DMS 273 (cell line): ENCODE results near the gene HMGN1.

Experiments used
- DNase-seq: peaks from one replicate; lab custom pipeline; 2025; ENCODE audit not compliant: unreplicated experiment; lab: John Stamatoyannopoulos, UW

HMGN1 gene

GRCh38 chr21:39334611-39335010, 14.3 kb downstream of the HMGN1 start:
- no peak for DNase-seq

DNA sequence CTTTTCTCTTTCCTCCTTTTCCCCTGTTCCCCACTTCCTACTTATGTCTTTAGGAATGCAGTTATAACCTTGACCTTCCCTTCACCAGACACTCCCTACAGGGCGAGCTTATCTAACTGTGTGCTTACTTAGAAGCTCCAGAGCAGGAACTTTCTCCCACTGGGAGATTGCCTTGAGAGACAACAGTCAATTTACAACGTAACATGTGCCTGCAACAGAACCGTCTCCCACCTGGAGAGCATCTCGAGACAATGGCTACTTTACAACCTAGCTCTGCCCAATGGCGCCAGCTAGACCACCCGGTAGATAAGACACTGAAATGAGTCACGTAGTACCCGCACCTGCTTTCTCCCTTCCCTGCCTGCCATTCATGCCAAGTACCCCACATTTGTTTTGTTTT, 16.7 kb downstream of the HMGN1 start:
- no peak for DNase-seq

GRCh38 chr21:39330001-39330400, 18.9 kb downstream of the HMGN1 start:
- no peak for DNase-seq

DNA sequence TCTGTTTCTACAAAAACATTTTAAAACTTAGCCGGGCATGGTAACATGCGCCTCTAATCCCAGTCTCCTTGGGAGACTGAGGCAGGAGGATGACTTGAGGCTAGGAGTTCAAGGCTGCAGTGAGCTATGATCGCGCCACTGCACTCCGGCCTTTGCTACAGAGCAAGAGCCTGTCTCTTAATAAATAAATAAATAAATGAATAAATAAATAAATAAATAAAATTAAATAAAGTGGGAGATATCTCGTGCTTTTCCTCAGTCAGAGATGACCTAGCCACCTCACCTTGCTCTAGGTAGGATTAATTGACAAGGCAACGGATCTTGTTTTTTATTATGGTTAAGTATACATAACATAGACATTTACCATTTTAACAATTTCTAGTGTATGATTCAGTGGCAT, 21.2 kb downstream of the HMGN1 start:
- no peak for DNase-seq

DNA sequence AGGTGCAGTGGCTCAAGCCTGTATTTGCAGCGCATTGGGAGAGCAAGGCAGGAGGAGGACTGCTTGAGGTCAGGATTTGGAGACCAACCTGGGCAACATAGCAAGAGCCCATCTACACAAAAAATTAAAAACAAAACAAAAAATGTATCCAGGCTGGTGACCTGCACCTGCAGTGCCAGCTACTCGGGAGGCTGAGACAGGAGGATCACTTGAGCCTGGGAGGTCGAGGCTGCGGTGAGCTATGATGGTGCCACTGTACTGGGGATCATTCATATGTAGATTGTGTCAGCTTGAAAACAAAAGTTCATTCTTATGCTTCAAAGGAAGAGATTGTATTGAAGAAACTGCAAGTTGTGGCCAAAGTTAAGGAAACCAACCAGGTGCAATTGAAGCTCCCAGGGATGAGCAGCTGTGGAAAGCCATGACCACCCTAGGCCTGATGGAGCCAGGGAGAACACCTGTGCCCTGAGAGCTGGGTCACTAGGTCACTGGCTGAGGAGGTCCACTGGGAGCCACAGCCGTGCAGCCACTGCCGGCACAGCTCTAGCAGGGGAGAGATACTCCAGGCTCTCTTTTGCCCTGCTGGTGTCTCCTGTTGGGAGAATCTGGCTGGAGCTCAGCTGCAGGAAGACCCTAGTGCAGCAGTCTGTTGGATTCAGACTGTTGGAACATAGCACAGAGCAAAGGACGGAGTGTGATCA, 22.1 kb downstream of the HMGN1 start:
- DNase-seq, result no peak

- no peak for DNase-seq
Measured at GRCh38 chr21:39325458-39325857, 23.4 kb downstream of the HMGN1 start.

GRCh38 chr21:39321424-39321823, 27.5 kb downstream of the HMGN1 start:
- DNase-seq, result no peak

DNA sequence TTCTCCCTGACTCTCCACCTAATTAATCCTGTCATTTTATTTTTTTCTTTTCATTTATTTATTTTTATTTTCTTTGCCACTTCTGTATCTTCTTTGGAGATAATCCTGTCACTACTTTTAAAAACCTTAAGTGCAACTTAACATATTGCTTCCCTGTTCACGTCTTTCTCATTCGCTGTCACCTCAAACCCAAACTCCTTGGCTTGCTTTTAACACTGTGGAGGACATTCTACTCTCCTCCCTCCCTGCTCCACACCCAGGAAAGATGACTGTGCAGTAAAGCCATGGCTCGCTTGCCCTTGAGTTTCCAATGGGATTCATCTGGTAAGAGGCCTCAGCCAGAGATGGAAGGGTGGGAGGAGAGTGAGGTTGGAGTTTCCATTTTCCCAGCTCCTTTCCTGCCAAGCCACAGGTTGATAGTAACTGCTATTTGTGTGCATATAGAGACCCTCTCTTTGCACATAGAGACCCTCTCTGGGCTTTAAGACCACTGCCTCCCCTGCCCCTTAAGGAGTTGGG, 29.0 kb downstream of the HMGN1 start:
- DNase-seq, result no peak

DNA sequence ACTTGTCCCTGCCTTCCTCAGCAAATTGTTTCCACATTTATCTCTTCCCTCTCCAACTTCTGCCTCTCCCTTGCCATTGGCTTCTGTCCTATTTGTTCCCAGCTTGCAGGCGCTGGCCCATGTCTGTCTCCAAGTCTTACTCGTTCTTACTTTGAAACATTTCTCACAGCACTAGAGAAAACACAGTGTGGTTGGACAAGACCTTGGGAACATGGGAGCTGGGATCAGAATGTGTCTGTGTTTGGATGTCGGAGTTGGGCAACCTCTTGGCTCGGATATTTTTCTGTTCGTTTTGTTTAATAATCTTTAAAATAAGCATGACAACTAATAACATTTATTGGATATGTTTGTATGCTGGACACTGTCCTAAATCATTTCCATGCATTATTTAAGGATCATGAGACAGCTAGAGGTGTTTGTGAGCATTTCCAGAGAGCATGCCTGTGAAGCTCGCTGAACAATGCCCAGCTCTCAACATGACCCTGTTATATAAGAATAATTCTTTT, 29.6 kb downstream of the HMGN1 start:
- peak; percentile 31 for DNase-seq

- DNase-seq, result no peak
Measured at GRCh38 chr21:39318091-39318959, 30.6 kb downstream of the HMGN1 start.

DNA sequence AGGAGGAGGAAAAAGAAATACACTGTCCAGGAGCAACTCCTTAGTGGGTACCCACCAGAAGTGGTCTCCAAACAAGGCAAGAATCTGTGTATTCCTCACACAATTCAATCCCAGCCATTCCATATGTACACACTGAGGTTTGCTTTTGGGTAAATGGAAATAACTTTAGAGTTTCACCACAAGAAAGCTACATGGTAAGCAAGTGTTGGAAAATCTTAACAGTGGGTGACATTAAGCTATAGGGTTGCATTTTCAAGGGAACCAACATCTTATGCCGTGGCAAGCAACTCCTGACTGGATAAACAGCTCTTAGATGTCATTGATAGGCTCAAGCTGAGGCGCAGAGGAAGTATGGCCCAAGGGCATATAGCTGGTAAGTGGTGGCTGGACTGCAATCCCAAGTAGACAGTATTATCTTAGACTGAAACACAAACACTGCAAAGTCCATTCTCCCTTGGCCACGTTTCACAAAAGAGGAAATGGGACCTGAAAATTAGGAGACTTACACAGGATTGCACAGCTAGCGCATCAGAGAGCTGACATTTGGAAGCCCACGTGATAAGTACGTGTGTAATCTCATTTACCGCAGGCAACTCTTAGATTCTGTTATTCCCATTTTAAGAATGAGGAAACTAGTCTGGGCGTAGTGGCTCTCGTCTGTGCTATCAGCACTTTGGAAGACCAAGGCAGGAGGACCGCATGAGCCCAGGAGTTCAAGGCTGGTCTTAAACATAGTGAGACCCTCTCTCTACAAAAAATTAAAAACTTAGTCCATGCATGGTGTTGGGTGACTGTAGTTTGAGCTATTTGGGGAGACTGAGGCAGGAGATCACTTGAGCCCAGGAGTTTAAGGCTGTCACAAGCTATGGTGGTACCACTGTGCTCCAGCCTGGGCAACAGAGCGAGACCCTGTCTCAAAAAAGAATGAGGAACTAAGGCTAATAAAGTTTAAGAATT, 31.5 kb downstream of the HMGN1 start:
- no peak for DNase-seq

DNA sequence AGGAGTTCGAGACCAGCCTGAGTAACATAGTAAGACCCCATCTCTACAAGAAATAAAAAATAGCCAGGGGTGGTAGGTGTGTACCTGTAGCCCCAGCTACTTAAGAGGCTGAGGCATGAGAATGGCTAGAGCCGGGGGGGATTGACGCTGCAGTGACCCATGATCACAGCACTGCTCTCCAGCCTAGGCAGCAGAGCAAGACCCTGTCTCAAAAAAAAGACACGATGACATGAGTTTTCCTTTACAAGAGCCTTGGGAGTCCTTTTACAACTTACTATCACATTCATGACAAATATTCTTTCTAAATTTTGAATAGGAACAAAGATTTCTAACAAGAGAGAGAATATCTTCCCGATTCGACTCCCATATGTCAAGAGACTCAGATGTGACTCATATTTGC, 32.2 kb downstream of the HMGN1 start:
- DNase-seq, result no peak

- no peak for DNase-seq
Measured at GRCh38 chr21:39315603-39316445, 33.1 kb downstream of the HMGN1 start.

DNA sequence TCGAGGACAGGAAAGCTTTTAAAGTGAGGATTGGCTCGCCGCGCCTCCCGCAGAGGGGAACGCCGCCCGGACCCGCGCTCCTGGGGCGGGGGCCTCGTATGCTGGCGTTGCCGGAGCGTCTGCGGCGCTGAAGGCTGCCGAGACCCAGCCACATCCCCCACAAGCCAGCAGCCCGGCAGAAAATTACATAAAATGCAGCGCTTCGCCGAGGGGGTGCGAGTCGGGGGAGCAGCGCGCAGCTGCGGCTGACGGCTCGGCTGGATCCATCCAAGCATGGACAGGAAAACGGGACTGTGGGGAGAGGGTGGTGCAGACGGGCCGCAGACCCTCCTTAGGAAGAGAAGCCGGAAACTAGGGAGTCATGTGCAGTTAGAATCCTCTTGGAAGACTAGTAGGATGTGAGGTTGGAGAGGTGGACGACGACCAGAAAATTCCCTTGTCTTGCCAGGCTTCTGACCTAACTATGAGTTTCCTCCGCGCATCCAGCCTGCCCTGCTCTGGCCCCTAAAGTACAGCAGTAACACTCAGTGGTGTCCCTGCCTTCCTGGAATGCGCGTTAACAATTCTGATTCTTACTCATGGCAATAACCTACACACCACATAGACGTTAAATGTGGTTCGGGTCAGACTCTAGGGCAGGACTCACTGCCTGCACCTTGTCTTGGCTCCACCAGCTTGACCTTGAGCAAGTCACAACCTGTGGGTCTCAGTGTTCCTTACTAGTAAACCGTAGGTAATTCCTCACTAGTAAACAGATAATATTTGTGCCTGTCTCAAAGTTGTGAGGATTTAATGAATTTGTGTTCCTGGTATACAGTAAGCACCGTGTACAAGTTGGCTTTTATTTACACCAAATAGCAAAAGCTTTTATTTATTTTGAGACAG, 34.5 kb downstream of the HMGN1 start:
- DNase-seq, result peak; percentile 79

- peak; percentile 96 for DNase-seq
Measured at GRCh38 chr21:39313571-39314142, 35.2 kb downstream of the HMGN1 start, which contains the start of gene BRWD1. Gene BRWD1 (minus strand): TSS chr21:39313632. CDS start chr21:39313491, 141 bp downstream.

DNA sequence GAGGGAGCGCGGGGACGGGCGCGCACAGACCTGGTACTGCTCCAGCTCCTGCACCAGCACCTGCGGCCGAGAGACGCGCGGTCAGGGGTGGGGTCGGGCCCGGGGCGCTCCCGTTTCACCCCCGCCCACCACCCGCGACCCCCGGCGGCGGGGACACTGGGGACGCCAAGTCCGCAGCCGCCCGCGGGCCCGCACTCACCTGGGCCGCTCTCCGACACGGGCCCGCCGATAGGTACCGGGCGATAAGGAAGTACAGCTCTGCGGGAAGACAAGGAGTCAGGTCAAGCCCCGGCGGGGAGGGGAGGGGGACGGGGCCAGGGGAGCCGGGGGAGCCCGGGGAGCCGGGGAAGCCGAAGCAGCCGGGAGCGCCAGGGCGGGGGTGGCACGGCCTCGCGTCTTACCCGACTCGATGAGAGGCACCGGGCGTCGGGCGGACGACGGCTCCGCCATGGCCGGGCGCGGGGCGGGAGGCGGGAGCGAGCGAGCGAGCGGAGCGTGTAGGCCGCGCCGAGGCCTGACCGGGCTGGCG, 35.8 kb downstream of the HMGN1 start:
- peak; percentile 70 for DNase-seq

GRCh38 chr21:39312112-39313041, 36.5 kb downstream of the HMGN1 start:
- DNase-seq, result peak; percentile 93
